Stomach (tissue), 4 donors: ENCODE measurements around the gene GCH1.

Experiments used
- EP300 ChIP-seq: sonication (generic); formaldehyde crosslinking; IDR thresholded peaks from one replicate; pipeline ENCODE4 v1.6.1; 2017; ENCODE audit warnings: antibody characterized with exemption
- POLR2A ChIP-seq, 4 donors: fragments of 450-650 bp; IDR thresholded peaks; one replicate each; pipeline ENCODE4 v1.6.1; 2016; ENCODE audit warnings: antibody characterized with exemption in 4 of 4, control low read depth in 2 of 4, mild to moderate bottlenecking in 1 of 4, moderate library complexity in 1 of 4
- POLR2AphosphoS5 ChIP-seq, 3 donors: sonication (generic); formaldehyde crosslinking; IDR thresholded peaks; one replicate each; pipeline ENCODE4 v1.6.1; 2016; ENCODE audit warnings: antibody characterized with exemption in 3 of 3
- TF ChIP-seq, protein P1 (sequence below), 7 experiments: fragments of 450-650 bp in 4 of 7; fragments of 200-600 bp in 3 of 7; sonication (generic) in 3 of 7; IDR thresholded peaks; one replicate each; pipeline ENCODE4 v1.5.1; 2016 to 2019; ENCODE audit warnings: antibody characterized with exemption in 7 of 7, control low read depth in 2 of 7, mild to moderate bottlenecking in 1 of 7

- TF ChIP-seq, protein P1, sequence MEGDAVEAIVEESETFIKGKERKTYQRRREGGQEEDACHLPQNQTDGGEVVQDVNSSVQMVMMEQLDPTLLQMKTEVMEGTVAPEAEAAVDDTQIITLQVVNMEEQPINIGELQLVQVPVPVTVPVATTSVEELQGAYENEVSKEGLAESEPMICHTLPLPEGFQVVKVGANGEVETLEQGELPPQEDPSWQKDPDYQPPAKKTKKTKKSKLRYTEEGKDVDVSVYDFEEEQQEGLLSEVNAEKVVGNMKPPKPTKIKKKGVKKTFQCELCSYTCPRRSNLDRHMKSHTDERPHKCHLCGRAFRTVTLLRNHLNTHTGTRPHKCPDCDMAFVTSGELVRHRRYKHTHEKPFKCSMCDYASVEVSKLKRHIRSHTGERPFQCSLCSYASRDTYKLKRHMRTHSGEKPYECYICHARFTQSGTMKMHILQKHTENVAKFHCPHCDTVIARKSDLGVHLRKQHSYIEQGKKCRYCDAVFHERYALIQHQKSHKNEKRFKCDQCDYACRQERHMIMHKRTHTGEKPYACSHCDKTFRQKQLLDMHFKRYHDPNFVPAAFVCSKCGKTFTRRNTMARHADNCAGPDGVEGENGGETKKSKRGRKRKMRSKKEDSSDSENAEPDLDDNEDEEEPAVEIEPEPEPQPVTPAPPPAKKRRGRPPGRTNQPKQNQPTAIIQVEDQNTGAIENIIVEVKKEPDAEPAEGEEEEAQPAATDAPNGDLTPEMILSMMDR (IDR thresholded peaks at IDR 0.05) = no peak
- TF ChIP-seq POLR2A (IDR thresholded peaks at IDR 0.05) (no peak), POLR2AphosphoS5 (IDR thresholded peaks at IDR 0.05) (no peak), EP300 (no peak)
These were observed 73.0 kb downstream of the GCH1 start for GRCh38 chr14:54829486-54830224.
